HG02763 (cell line): ENCODE data around the gene SELENOM.
"Not testable (repeated sequence)": the region's sequence is repeated elsewhere in the genome, so short reads cannot be mapped to it uniquely, and the experiment has no call there.

ENCODE experiments used
- ATAC-seq: cut with Tn5 transposase; IDR thresholded peaks from one replicate; pipeline ENCODE4 v1.9.1; 2021; ENCODE audit warnings: mild to moderate bottlenecking, moderate library complexity; ENCODE audit not compliant: unreplicated experiment

The SELENOM gene

DNA sequence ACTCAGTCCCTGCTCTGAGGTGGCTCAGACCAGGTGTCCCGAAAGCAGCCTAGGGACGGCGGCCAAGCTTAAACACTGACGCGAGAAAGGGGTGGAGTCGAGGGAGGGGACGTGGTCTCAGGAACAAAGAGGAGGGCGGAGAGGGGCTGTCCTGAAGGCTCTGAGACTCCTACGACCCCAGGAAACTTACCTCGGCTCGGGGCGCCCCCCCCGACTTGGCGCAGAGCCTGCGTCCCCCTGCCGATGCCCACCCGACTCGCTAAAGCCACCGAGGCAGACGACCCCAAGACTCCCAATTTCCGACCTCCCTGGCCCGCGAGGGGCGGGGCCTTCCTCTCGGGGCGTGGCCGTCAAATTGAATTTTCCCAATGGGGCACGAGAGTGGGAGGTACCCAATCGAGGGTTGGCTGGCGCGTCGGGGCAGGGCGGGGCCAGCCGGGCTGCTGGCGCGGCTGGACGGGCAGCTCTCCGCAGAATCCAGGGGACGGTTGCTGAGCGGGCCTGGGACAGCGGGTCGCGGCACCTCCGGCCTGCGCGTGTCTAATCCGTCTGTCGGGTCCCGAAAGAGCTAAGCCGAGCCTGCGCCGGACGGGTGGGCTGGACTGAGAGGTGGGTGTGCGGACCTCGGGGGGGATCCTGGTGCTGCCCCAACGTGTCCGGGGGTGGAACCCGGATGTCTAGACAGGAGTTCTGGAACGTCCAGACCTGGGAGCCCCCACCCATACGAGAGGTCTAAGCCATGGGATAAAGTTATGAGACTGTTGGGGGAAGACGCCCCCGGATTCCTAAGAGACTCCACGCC is 26.3 kb downstream of the SELENOM start, which contains the start of gene SMTN:
Gene SMTN, plus strand, starts transcription at position 471 of the 802 bp plus-strand sequence. CDS start 1,941 bp downstream, outside the sequence.
- peak; percentile 59 for ATAC-seq

- no peak for ATAC-seq
Measured at GRCh38 chr22:31080164-31080847, 27.1 kb downstream of the SELENOM start.

DNA sequence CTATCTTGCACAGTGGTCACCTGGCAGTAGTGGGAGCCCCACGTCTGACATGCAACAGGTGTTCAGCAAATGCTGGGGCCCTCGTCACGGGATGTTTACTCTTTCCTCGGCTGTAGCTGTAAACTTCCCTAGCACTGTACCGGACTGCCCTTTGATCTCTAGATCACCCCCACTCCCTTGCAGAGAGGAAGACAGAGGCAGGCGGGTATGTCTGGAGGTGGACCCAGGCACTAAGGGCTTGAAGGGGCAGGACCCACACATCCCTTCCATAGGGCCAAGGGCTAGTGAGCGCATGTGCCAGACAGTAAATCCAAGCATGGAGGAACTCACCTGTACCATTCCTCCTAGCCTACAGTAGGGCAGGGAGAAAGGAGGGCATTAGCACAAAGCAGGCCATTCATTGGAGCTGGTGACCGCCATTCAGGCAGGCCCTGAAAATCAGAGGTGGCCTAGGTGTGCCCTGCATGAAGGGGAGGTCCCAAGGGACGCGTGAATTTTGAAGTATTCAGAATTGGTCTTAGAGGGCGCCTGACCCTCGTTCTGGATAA is 28.2 kb downstream of the SELENOM start:
- no peak for ATAC-seq

- ATAC-seq, result not testable (repeated sequence)
Measured at GRCh38 chr22:31078389-31078788, 29.0 kb downstream of the SELENOM start.

- no peak for ATAC-seq
Measured at GRCh38 chr22:31077681-31078080, 29.7 kb downstream of the SELENOM start.

DNA sequence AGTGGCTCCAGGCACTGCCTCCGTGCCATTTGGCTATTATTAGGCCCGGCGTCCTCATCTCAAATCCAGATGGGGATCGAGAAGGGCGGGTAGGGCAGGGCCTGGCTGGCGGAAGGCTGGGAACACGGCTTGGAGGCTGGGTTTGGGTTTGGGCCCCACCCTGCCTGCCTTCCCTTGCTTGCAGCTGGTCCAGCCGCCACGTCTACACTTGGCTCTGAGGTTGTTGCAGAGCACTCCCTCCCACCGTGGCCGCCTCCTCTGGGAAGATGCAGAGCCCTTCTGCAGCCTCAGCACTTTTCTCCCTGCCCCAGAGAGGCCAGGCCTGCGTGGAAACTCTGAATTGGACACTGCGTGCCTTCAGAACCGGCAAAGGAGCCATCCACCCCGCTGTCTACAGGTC is 31.4 kb downstream of the SELENOM start:
- ATAC-seq, result no peak

- ATAC-seq, result not testable (repeated sequence)
Measured at GRCh38 chr22:31073545-31074145, 33.7 kb downstream of the SELENOM start.

- not testable (repeated sequence) for ATAC-seq
Measured at GRCh38 chr22:31073125-31073524, 34.2 kb downstream of the SELENOM start.

GRCh38 chr22:31069691-31070314 is 37.6 kb downstream of the SELENOM start:
- ATAC-seq, result not testable (repeated sequence)

- ATAC-seq, result no peak
Measured at GRCh38 chr22:31068970-31069369, 38.4 kb downstream of the SELENOM start.

- no peak for ATAC-seq
Measured at GRCh38 chr22:31064369-31064768, 43.0 kb downstream of the SELENOM start.

DNA sequence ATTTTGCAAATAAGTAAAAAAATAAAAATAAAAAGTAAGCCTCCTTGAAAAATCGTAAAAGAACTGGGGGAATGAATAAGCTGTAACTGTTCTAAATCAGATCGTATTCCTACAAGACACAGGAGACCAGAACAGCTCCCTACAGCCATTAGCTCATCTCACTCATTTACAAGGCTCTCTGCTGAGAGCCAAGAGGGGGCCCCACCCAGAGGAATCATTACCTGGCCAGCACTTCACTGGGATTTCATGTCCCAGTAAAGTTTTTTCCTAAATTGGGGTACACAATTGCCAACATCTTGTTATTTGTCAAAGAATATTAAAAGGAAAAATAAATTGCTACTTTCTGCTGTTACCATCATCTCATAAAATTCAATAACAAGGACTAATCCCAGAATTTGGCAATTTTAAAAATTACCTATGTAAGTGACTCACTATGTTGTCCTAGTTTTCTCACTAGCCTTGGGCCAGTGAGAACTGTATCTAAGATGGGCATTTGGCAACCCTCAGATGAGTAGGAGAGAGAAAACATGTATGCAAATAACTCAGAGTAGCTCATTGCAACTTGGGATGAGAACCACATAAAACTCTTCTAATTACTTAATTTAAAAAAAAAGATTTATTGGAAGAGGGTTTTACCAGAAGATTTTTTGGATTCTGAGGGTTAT is 44.7 kb downstream of the SELENOM start:
- ATAC-seq, result no peak

- not testable (repeated sequence) for ATAC-seq
Measured at GRCh38 chr22:31059663-31060062, 47.7 kb downstream of the SELENOM start.

GRCh38 chr22:31056986-31057599 is 50.3 kb downstream of the SELENOM start:
- ATAC-seq, result no peak

GRCh38 chr22:31055635-31056159 is 51.7 kb downstream of the SELENOM start:
- no peak for ATAC-seq

GRCh38 chr22:31055117-31055634 is 52.2 kb downstream of the SELENOM start:
- ATAC-seq, result no peak
